HG02610 (cell line): Measurements from ENCODE around the gene OR7G3.

ENCODE experiments used
- ATAC-seq: cut with Tn5 transposase; IDR thresholded peaks from one replicate; pipeline ENCODE4 v1.9.1; 2021; ENCODE audit warnings: mild to moderate bottlenecking, moderate library complexity; ENCODE audit not compliant: unreplicated experiment

Gene OR7G3

DNA sequence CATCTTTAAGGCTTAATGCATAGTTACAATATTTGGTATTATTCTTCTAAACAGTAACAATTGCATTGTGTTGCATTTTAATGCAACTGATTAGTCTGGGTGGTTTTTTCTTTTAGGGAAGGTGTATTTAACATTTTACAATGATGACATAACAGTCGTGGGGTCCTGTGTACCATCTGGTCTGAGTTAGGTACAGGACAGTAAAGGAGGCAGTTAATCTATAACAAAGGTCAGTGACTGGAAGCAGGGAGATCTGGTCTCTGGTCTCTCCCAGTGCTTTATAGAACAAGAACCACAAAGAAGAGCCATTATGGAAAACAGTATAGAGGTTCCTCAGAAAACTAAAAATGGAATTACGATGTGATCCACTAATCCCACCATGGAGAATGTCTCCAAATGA, 16.8 kb downstream of the OR7G3 start:
- no peak for ATAC-seq

DNA sequence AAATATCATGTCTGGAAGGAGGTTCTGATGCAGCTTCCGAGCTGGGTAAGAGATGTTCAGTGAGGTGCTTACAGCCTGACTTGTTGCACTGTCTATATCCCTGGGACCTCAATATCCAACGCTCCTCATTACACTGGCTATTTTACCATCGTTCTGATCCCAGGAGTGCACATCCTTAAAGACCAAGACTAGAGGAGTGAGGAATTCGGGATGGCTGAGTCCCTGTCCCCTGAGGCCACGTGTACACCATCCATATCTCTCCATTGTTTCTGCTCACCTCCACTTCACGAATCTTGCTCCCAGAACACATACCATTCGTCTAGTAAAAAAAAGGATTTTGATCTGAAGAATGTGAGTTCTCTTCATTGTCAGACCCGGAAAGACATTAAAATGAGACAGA, 19.4 kb downstream of the OR7G3 start, which contains the start of gene OR7G2:
Gene OR7G2 (minus strand): TSS at position 101 of the 400 bp plus-strand sequence. CDS start 4,232 bp downstream, outside the sequence.
- ATAC-seq, result no peak

DNA sequence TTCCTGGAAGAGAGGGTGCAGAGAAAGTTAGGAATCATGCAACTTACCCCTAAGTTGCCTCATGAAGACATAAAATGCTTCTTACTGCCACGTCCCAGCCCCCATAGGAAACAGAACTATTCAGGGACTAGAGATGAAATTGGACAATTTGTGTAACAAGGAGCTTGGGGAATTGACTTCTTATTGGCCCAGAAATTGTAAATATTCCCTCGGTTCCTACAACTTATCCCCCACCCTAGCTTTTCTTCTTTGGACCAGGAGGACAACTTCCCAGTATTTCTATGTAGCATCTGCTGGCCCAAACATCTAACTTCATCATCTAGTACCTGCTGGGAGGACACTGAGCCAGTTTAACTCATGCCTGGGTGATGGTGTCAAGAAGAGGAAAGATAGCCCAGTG, 40.0 kb downstream of the OR7G3 start, which contains the start of gene OR1M1:
Gene OR1M1 (plus strand): TSS at position 301 of the 400 bp plus-strand sequence. CDS start 6,184 bp downstream, outside the sequence.
- no peak for ATAC-seq

DNA sequence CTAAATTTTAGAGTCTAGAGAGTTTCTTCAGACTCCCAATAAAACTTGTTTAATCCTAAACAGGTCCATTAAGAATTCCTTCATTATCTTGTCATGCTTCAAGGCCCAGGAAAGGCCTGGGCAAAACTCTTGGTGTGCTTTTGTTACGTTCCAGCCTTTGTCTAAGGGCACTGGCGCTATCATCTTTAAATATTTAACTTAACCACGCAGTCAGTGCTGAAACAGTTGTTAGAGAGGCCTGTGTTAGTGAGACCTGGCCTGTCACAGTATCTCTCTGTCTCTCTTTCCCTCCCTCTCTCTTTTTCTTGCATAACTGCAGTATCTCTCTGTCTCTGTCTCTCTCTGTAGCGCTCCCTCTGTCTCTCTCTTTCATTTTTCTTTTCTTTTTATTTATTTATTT, 48.1 kb downstream of the OR7G3 start:
- ATAC-seq, result no peak

DNA sequence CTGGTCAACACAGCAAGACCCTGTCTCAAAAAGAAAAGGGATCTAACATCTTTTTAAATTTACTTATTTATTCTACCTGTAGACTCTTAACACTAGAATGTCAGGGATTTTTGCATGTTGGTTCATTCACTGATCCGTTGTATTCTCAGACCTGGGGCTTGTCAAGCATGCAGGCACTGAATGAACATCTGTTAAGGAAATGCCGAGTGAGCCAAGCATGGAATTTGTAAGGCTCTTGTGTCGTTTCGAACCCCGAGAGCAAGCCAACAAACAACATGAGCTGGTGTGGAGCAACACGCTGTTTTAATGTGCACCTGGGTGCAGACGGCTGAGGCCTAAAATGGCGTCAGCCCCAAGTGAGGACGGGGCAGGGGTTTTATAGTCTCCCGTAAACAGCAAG, 49.8 kb downstream of the OR7G3 start:
- ATAC-seq, result no peak
